ENCODE results near the gene ITGB2.

GRCh38 chr21:44893278-44893556, 27.5 kb downstream of the ITGB2 start:
- TF ChIP-seq CTCF (IDR thresholded peaks at IDR 0.05) (no peak), EP300 (IDR thresholded peaks at IDR 0.05) (no peak), POLR2A (IDR thresholded peaks at IDR 0.05) (no peak)

Measured in tibial nerve (tissue), 4 donors.